ENCODE results near the gene RAD21L1.

The RAD21L1 gene

DNA sequence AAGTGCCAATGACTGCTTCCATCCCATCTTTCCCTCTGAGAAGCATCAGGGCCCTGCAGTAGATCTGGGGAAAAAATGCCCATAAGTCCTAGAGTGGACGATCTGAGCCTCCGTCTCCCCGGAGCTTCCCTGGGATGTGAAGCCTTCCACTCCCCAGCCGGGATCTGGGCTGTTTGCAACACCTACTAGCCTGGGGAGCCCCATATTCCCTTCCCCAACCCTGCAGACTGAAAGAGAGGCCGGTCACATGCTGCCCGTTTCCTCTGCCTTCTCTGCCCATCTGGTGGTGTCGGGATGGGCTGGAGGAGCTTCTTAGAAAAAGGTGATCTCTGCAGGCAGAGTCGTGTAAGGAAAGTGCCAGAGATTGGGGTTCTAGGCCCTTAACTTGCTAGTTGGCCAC is 41.3 kb downstream of the RAD21L1 start:
- no peak for DNase-seq (ENCODE audit: low spot score)
- in situ Hi-C loops (cut with MboI; ENCODE audit: low pct_unique_long_range_greater_than_20kb, low sequenced_read_pairs, unreplicated experiment): no loop called here
- TF ChIP-seq CTCF (IDR thresholded peaks at IDR 0.05; ENCODE audit: extremely low read depth, insufficient read depth, missing control alignments): no peak

- DNase-seq (ENCODE audit: low spot score): no peak
- in situ Hi-C loops (cut with MboI; ENCODE audit: low pct_unique_long_range_greater_than_20kb, low sequenced_read_pairs, unreplicated experiment): no loop called here
- TF ChIP-seq CTCF (IDR thresholded peaks at IDR 0.05; ENCODE audit: extremely low read depth, insufficient read depth, missing control alignments): no peak
These were observed 42.0 kb downstream of the RAD21L1 start for GRCh38 chr20:1267809-1268374.

DNA sequence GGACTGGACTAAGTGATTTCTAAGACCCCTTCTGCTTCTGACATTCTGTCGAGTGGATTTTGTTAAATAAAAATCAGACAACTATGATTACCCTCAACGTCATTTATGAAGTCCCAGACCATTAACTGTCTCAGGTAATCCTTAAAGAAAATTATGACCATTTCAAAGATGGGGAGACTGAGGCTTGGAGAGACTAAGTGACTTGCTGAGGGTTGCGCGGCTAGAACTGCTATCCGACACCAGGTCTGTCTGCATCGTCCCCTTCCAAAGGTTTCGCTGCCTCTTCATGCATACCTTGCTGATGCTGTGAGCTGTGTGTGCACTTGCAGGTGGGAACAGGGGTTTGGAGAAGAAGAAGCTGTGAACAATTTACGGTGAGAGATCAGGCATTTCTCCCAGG is 43.4 kb downstream of the RAD21L1 start:
- TF ChIP-seq CTCF (IDR thresholded peaks at IDR 0.05; ENCODE audit: extremely low read depth, insufficient read depth, missing control alignments): no peak
- DNase-seq (ENCODE audit: low spot score): no peak
- in situ Hi-C loops (cut with MboI; ENCODE audit: low pct_unique_long_range_greater_than_20kb, low sequenced_read_pairs, unreplicated experiment): no loop called here

DNA sequence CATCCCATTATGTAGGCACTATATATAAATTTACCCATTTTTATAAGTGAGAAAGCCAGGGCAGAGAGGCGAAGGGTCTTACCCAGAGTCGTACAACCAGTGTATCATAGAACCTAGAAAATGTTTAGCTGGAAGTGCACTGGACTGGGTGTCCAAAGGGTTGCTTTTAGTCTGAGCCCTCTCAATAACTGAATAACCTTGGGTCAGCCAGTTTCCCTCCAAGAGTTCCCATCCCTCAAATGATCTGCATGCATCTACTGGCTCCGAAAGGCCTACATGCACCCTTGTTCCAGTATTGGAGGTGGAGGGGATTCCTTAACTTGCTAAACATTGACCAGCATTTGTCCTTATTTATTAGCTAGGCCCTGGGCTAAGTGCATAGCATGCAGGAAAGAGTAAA is 44.0 kb downstream of the RAD21L1 start:
- DNase-seq (ENCODE audit: low spot score): no peak
- TF ChIP-seq CTCF (IDR thresholded peaks at IDR 0.05; ENCODE audit: extremely low read depth, insufficient read depth, missing control alignments): no peak
- in situ Hi-C loops (cut with MboI; ENCODE audit: low pct_unique_long_range_greater_than_20kb, low sequenced_read_pairs, unreplicated experiment): no loop called here

GRCh38 chr20:1272368-1273100 is 46.7 kb downstream of the RAD21L1 start:
- DNase-seq (ENCODE audit: low spot score): no peak
- no peak for TF ChIP-seq CTCF (IDR thresholded peaks at IDR 0.05; ENCODE audit: extremely low read depth, insufficient read depth, missing control alignments)

DNA sequence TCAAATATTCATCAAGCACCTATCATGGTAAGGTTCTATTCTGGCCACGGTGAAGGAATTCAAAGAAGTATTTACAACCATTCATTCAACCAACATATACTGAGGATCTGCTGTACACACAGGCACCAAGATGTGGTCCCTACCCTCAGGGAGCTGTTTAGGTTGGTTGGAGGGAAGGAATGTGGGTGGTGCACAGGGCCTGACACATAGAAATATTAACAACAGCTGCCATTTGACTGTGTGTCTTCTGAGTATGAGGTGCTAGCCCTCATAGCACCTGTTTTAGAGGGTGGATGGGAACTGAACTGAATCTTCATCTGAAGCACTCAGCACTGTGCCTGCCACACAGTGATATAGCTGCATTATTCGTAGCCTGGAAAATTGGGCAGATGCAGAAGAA is 47.5 kb downstream of the RAD21L1 start:
- in situ Hi-C loops (cut with MboI; ENCODE audit: low pct_unique_long_range_greater_than_20kb, low sequenced_read_pairs, unreplicated experiment): no loop called here
- DNase-seq (ENCODE audit: low spot score): no peak
- TF ChIP-seq CTCF (IDR thresholded peaks at IDR 0.05; ENCODE audit: extremely low read depth, insufficient read depth, missing control alignments): no peak

More at GRCh38 chr20:1272368-1273100, 46.7 kb downstream of the RAD21L1 start:
- in situ Hi-C loops (cut with MboI; ENCODE audit: low pct_unique_long_range_greater_than_20kb, low sequenced_read_pairs, unreplicated experiment): no loop called here

All from GM13977 (cell line).